A673 (cell line): ENCODE results near the gene TCAF1.

ENCODE experiments used
- EZH2 ChIP-seq: fragments of 200-600 bp; sonication (generic); IDR thresholded peaks from 2 replicates; pipeline ENCODE4 v1.6.1; 2017; ENCODE audit warnings: borderline replicate concordance, low read depth, mild to moderate bottlenecking, mixed read lengths, antibody characterized with exemption, low read length; ENCODE audit not compliant: poor library complexity, severe bottlenecking
- TF ChIP-seq, protein P1 (sequence below): fragments of 300-800, 200-600 bp; sonication (generic); conservative IDR thresholded peaks from 2 replicates; pipeline ENCODE4 v1.5.1; 2017; ENCODE audit warnings: low read depth, mild to moderate bottlenecking, antibody characterized with exemption, low read length, moderate library complexity, mixed read lengths

DNA sequence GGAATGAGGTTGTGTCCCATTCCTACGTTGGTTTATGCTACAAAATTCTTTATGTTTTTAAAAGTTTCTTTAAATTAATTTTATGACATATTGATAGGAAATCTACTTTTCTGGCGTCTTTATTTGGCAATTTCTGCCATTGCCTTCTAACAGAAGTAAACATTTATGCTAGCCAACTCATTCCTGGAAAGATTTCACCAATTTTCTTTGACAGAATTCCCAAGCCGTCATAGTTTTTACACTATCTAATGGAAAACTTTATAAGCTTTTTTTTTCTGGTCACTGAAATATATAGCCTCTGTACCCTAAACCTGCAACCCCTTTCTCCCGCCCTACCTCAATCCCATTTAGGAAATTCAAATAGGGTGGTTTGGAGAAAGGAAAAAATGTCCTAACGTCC is 6.1 kb upstream of the TCAF1 start:
- TF ChIP-seq, protein P1, sequence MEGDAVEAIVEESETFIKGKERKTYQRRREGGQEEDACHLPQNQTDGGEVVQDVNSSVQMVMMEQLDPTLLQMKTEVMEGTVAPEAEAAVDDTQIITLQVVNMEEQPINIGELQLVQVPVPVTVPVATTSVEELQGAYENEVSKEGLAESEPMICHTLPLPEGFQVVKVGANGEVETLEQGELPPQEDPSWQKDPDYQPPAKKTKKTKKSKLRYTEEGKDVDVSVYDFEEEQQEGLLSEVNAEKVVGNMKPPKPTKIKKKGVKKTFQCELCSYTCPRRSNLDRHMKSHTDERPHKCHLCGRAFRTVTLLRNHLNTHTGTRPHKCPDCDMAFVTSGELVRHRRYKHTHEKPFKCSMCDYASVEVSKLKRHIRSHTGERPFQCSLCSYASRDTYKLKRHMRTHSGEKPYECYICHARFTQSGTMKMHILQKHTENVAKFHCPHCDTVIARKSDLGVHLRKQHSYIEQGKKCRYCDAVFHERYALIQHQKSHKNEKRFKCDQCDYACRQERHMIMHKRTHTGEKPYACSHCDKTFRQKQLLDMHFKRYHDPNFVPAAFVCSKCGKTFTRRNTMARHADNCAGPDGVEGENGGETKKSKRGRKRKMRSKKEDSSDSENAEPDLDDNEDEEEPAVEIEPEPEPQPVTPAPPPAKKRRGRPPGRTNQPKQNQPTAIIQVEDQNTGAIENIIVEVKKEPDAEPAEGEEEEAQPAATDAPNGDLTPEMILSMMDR: no peak
- no peak for TF ChIP-seq EZH2
